ENCODE results near the gene FHOD3.

DNA sequence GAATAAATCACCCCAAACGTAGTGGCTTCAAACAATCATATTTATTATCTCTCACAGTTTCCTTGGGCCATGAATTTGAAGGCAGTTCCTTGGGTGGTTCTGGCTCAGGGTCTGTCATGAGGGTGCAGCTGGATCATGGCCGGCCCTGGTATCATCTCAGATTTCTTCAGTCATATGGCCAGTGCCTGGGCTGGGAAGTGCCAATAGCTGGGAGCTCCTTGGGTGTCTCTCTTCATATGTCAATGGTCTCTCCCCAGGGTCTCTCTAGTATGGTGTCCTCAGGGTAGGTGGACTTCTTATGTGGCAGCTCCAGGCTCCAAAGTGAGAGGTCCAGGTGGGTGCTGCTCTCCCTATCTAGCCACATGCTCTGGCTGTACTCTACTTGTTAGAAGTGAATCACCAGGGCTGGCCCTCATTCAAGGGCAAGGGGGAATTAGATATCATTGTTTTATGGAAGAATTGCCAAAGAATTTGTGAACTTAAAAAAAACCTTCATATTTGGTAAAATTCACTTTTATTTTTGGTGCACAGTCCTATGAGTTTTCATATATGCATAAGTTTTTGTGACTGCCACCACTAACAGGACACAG is 15.4 kb downstream of the FHOD3 start:
- TF ChIP-seq, protein P1, sequence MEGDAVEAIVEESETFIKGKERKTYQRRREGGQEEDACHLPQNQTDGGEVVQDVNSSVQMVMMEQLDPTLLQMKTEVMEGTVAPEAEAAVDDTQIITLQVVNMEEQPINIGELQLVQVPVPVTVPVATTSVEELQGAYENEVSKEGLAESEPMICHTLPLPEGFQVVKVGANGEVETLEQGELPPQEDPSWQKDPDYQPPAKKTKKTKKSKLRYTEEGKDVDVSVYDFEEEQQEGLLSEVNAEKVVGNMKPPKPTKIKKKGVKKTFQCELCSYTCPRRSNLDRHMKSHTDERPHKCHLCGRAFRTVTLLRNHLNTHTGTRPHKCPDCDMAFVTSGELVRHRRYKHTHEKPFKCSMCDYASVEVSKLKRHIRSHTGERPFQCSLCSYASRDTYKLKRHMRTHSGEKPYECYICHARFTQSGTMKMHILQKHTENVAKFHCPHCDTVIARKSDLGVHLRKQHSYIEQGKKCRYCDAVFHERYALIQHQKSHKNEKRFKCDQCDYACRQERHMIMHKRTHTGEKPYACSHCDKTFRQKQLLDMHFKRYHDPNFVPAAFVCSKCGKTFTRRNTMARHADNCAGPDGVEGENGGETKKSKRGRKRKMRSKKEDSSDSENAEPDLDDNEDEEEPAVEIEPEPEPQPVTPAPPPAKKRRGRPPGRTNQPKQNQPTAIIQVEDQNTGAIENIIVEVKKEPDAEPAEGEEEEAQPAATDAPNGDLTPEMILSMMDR (IDR thresholded peaks at IDR 0.05), result no peak
- TF ChIP-seq EZH2 (IDR thresholded peaks at IDR 0.05; ENCODE audit: borderline replicate concordance, insufficient read depth, low read depth, low read length, poor library complexity, severe bottlenecking), result no peak

Data from B cell (primary cell).